ENCODE results near the gene MARK2.

Gene MARK2

DNA sequence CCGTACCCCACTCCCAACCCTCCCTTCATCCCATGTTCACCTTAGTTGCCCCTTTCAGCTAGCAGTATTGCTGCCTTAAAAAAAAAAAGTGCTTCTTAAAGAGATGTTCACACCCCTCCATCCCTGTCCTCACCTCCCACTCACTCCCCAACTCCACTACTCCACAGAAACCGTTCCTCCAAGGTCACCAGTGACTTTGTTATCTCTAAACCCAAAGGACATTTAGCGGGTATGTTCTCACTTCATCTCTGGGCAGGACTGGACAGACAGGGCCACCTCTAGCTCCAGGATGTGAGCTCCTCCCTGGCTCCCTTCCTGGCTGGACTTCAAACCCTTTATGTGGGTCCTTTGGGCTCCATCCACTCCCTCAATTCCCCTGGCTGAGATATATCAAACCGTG, 84.4 kb downstream of the MARK2 start:
- H3K36me3 ChIP-seq (ENCODE audit: insufficient read depth, low read length), result no peaks in the 10 kb centered on the region
- H3K9me3 ChIP-seq (ENCODE audit: insufficient read depth, low read depth, low read length), result no peaks in the 10 kb centered on the region
- no peaks in the 10 kb centered on the region for H4K20me1 ChIP-seq (ENCODE audit: insufficient read depth, low read length, poor library complexity, severe bottlenecking)
- no peak overlapping the region for H3K9ac ChIP-seq (ENCODE audit: low read depth, low read length, poor library complexity, severe bottlenecking)
- H3K4me2 ChIP-seq (ENCODE audit: low read depth, low read length, poor library complexity, severe bottlenecking), result no peak overlapping the region
- H3K4me3 ChIP-seq (ENCODE audit: low read length, poor library complexity, severe bottlenecking), result no peak overlapping the region
- H3K79me2 ChIP-seq (ENCODE audit: insufficient read depth, low read length), result no peaks in the 10 kb centered on the region
- H2AFZ ChIP-seq (ENCODE audit: low read length), result no peak overlapping the region
- no peaks in the 10 kb centered on the region for H3K9me2 ChIP-seq (replicated peaks; ENCODE audit: low read depth, low read length)
- no peaks in the 10 kb centered on the region for H3K27me3 ChIP-seq (ENCODE audit: insufficient read depth, low read length, poor library complexity, severe bottlenecking)
- no peaks in the 10 kb centered on the region for H3K4me1 ChIP-seq (ENCODE audit: insufficient read depth, low read length, poor library complexity, severe bottlenecking)
- H3F3A ChIP-seq (ENCODE audit: low read depth), result no peaks in the 10 kb centered on the region
- TF ChIP-seq, protein P1, sequence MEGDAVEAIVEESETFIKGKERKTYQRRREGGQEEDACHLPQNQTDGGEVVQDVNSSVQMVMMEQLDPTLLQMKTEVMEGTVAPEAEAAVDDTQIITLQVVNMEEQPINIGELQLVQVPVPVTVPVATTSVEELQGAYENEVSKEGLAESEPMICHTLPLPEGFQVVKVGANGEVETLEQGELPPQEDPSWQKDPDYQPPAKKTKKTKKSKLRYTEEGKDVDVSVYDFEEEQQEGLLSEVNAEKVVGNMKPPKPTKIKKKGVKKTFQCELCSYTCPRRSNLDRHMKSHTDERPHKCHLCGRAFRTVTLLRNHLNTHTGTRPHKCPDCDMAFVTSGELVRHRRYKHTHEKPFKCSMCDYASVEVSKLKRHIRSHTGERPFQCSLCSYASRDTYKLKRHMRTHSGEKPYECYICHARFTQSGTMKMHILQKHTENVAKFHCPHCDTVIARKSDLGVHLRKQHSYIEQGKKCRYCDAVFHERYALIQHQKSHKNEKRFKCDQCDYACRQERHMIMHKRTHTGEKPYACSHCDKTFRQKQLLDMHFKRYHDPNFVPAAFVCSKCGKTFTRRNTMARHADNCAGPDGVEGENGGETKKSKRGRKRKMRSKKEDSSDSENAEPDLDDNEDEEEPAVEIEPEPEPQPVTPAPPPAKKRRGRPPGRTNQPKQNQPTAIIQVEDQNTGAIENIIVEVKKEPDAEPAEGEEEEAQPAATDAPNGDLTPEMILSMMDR (conservative IDR thresholded peaks at IDR 0.05; ENCODE audit: low read length), result no peak
- no peak for TF ChIP-seq EZH2phosphoT487 (IDR thresholded peaks at IDR 0.05; ENCODE audit: borderline replicate concordance)

DNA sequence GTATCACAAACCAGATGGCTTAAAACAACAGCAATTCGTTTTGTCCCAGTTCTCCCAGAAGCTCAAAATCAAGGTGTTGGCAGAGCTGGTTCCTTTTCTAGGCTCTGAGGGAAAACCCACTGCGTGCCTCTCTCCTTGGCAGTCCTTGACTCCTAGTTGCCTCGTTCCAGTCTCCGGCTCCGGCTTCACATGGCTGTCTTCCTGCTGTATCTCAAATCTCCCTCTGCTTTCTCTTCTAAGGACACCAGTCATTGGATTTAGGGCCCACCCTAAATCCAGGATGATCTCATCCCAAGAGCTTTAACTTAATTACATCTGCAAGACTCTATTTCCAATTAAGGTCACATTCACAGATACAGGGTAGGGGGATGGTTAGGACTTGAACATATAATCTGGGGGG, 90.7 kb downstream of the MARK2 start:
- H4K20me1 ChIP-seq (ENCODE audit: insufficient read depth, low read length, poor library complexity, severe bottlenecking), result no peaks in the 10 kb centered on the region
- no peaks in the 10 kb centered on the region for H3K4me1 ChIP-seq (ENCODE audit: insufficient read depth, low read length, poor library complexity, severe bottlenecking)
- no peak overlapping the region for H3K9ac ChIP-seq (ENCODE audit: low read depth, low read length, poor library complexity, severe bottlenecking)
- H3K9me2 ChIP-seq (replicated peaks; ENCODE audit: low read depth, low read length), result no peaks in the 10 kb centered on the region
- H3F3A ChIP-seq (ENCODE audit: low read depth), result no peaks in the 10 kb centered on the region
- H3K4me2 ChIP-seq (ENCODE audit: low read depth, low read length, poor library complexity, severe bottlenecking), result no peak overlapping the region
- H3K79me2 ChIP-seq (ENCODE audit: insufficient read depth, low read length), result no peaks in the 10 kb centered on the region
- TF ChIP-seq, protein P1 (conservative IDR thresholded peaks at IDR 0.05; ENCODE audit: low read length), result no peak
- TF ChIP-seq EZH2phosphoT487 (IDR thresholded peaks at IDR 0.05; ENCODE audit: borderline replicate concordance), result no peak
- no peaks in the 10 kb centered on the region for H3K27me3 ChIP-seq (ENCODE audit: insufficient read depth, low read length, poor library complexity, severe bottlenecking)
- H3K36me3 ChIP-seq (ENCODE audit: insufficient read depth, low read length), result no peaks in the 10 kb centered on the region
- no peak overlapping the region for H2AFZ ChIP-seq (ENCODE audit: low read length)
- no peak overlapping the region for H3K4me3 ChIP-seq (ENCODE audit: low read length, poor library complexity, severe bottlenecking)
- no peaks in the 10 kb centered on the region for H3K9me3 ChIP-seq (ENCODE audit: insufficient read depth, low read depth, low read length)

DNA sequence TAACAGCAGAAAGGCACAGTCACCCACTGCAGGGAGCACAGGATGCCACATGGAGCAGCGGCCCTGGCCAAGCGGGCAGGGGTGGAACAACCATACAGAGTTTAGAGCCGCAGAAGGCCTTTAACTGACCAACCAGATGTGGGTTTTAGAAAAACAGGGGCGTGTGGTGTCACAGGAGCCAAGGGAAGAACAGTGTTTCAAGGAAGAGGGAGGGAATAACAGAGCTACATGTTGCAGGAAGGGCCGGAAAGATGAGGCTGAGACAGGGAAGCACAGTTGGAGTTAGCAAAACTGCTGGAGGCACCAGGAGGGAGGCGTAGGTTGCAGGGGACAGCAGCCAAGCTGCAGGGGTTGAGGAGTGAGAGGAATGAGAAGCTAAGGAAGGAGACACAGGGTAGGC, 92.1 kb downstream of the MARK2 start:
- H3K9me2 ChIP-seq (replicated peaks; ENCODE audit: low read depth, low read length), result no peaks in the 10 kb centered on the region
- no peaks in the 10 kb centered on the region for H3K27me3 ChIP-seq (ENCODE audit: insufficient read depth, low read length, poor library complexity, severe bottlenecking)
- H3K9ac ChIP-seq (ENCODE audit: low read depth, low read length, poor library complexity, severe bottlenecking), result no peak overlapping the region
- no peak overlapping the region for H3K4me2 ChIP-seq (ENCODE audit: low read depth, low read length, poor library complexity, severe bottlenecking)
- no peaks in the 10 kb centered on the region for H3F3A ChIP-seq (ENCODE audit: low read depth)
- no peaks in the 10 kb centered on the region for H3K9me3 ChIP-seq (ENCODE audit: insufficient read depth, low read depth, low read length)
- H3K4me3 ChIP-seq (ENCODE audit: low read length, poor library complexity, severe bottlenecking), result no peak overlapping the region
- H3K79me2 ChIP-seq (ENCODE audit: insufficient read depth, low read length), result no peaks in the 10 kb centered on the region
- no peaks in the 10 kb centered on the region for H4K20me1 ChIP-seq (ENCODE audit: insufficient read depth, low read length, poor library complexity, severe bottlenecking)
- no peak for TF ChIP-seq EZH2phosphoT487 (IDR thresholded peaks at IDR 0.05; ENCODE audit: borderline replicate concordance)
- TF ChIP-seq, protein P1 (conservative IDR thresholded peaks at IDR 0.05; ENCODE audit: low read length), result no peak
- no peaks in the 10 kb centered on the region for H3K4me1 ChIP-seq (ENCODE audit: insufficient read depth, low read length, poor library complexity, severe bottlenecking)
- no peak overlapping the region for H2AFZ ChIP-seq (ENCODE audit: low read length)
- H3K36me3 ChIP-seq (ENCODE audit: insufficient read depth, low read length), result no peaks in the 10 kb centered on the region
